ENCODE results near the gene DIAPH2.

The DIAPH2 gene

GRCh38 chrX:96994093-96994492 lies 309.5 kb downstream of the DIAPH2 start:
- no peaks in the 10 kb centered on the region for H3K36me3 ChIP-seq (ENCODE audit: control insufficient read depth, low read length)
- H3K4me1 ChIP-seq (ENCODE audit: control insufficient read depth, low read length), result peaks cover 7% of the 10 kb centered on the region
- no peaks in the 10 kb centered on the region for H4K20me1 ChIP-seq (ENCODE audit: control insufficient read depth, insufficient read depth, low read depth, low read length)
- no peaks in the 10 kb centered on the region for H3K79me2 ChIP-seq (ENCODE audit: control insufficient read depth, low read length)
- no peak overlapping the region for H3K27ac ChIP-seq (ENCODE audit: low read depth, low read length)
- H3K9me3 ChIP-seq (ENCODE audit: control insufficient read depth, insufficient read depth, low read length), result no peaks in the 10 kb centered on the region
- no peaks in the 10 kb centered on the region for H3K9me2 ChIP-seq (replicated peaks; ENCODE audit: control insufficient read depth, low read length)
- H3K4me3 ChIP-seq (ENCODE audit: low read length), result no peak overlapping the region
- no peaks in the 10 kb centered on the region for H3K27me3 ChIP-seq (ENCODE audit: control insufficient read depth, low read length)
- H3F3A ChIP-seq (ENCODE audit: control insufficient read depth, insufficient read depth), result no peaks in the 10 kb centered on the region
- TF ChIP-seq CTCF (IDR thresholded peaks at IDR 0.05; ENCODE audit: low read depth, low read length, poor library complexity, severe bottlenecking) (no peak), EZH2phosphoT487 (IDR thresholded peaks at IDR 0.05; ENCODE audit: borderline replicate concordance, low read length) (no peak)
- no peak overlapping the region for H3K4me2 ChIP-seq (ENCODE audit: low read length)

GRCh38 chrX:96997196-96997595 lies 312.6 kb downstream of the DIAPH2 start:
- Histone ChIP-seq H3K4me2 (ENCODE audit: low read length) (no peak overlapping the region), H3K36me3 (ENCODE audit: control insufficient read depth, low read length) (no peaks in the 10 kb centered on the region), H3F3A (ENCODE audit: control insufficient read depth, insufficient read depth) (no peaks in the 10 kb centered on the region), H3K9me2 (replicated peaks; ENCODE audit: control insufficient read depth, low read length) (no peaks in the 10 kb centered on the region), H3K27ac (ENCODE audit: low read depth, low read length) (no peak overlapping the region), H3K27me3 (ENCODE audit: control insufficient read depth, low read length) (no peaks in the 10 kb centered on the region), H4K20me1 (ENCODE audit: control insufficient read depth, insufficient read depth, low read depth, low read length) (no peaks in the 10 kb centered on the region), H3K79me2 (ENCODE audit: control insufficient read depth, low read length) (no peaks in the 10 kb centered on the region), H3K4me1 (ENCODE audit: control insufficient read depth, low read length) (peaks cover 14% of the 10 kb centered on the region), H3K9me3 (ENCODE audit: control insufficient read depth, insufficient read depth, low read length) (no peaks in the 10 kb centered on the region), H3K4me3 (ENCODE audit: low read length) (no peak overlapping the region)
- TF ChIP-seq CTCF (IDR thresholded peaks at IDR 0.05; ENCODE audit: low read depth, low read length, poor library complexity, severe bottlenecking) (no peak), EZH2phosphoT487 (IDR thresholded peaks at IDR 0.05; ENCODE audit: borderline replicate concordance, low read length) (no peak)

GRCh38 chrX:97000682-97001368 lies 316.2 kb downstream of the DIAPH2 start:
- H3K9me2 ChIP-seq (replicated peaks; ENCODE audit: control insufficient read depth, low read length), result no peaks in the 10 kb centered on the region
- peaks cover 6% of the 10 kb centered on the region for H3K4me1 ChIP-seq (ENCODE audit: control insufficient read depth, low read length)
- H3K9me3 ChIP-seq (ENCODE audit: control insufficient read depth, insufficient read depth, low read length), result no peaks in the 10 kb centered on the region
- TF ChIP-seq EZH2phosphoT487 (IDR thresholded peaks at IDR 0.05; ENCODE audit: borderline replicate concordance, low read length) (no peak), CTCF (IDR thresholded peaks at IDR 0.05; ENCODE audit: low read depth, low read length, poor library complexity, severe bottlenecking) (no peak)
- no peak overlapping the region for H3K27ac ChIP-seq (ENCODE audit: low read depth, low read length)
- H3K79me2 ChIP-seq (ENCODE audit: control insufficient read depth, low read length), result no peaks in the 10 kb centered on the region
- no peak overlapping the region for H3K4me3 ChIP-seq (ENCODE audit: low read length)
- no peaks in the 10 kb centered on the region for H3K36me3 ChIP-seq (ENCODE audit: control insufficient read depth, low read length)
- H3K4me2 ChIP-seq (ENCODE audit: low read length), result no peak overlapping the region
- H4K20me1 ChIP-seq (ENCODE audit: control insufficient read depth, insufficient read depth, low read depth, low read length), result no peaks in the 10 kb centered on the region
- no peaks in the 10 kb centered on the region for H3F3A ChIP-seq (ENCODE audit: control insufficient read depth, insufficient read depth)
- H3K27me3 ChIP-seq (ENCODE audit: control insufficient read depth, low read length), result no peaks in the 10 kb centered on the region

Measured in DOHH2 (cell line).